Activated CD4-positive, alpha-beta T cell treated with anti-CD3 and anti-CD28 coated beads, Interleukin-2, amount 10 ng/mL, durations not matched to agents 24 days and 14 days (primary cell): ENCODE measurements around the gene MAP4K4. TPM values are rescaled to one million over a fixed set of nuclear protein-coding genes. Genes with fewer than 3 reads are reported as not detected.

ENCODE experiments used
- DNase-seq: peaks from one replicate; pipeline ENCODE4 v3.0.0; 2022
- H3K27ac Mint-ChIP-seq: one replicate; pipeline ENCODE4 v1.8.0; 2022; ENCODE audit warnings: mild to moderate bottlenecking, mixed read lengths
- H3K27me3 Mint-ChIP-seq: one replicate; pipeline ENCODE4 v1.8.0; 2022; ENCODE audit warnings: mixed read lengths
- H3K36me3 Mint-ChIP-seq: one replicate; pipeline ENCODE4 v1.8.0; 2022; ENCODE audit warnings: low read depth, mild to moderate bottlenecking, mixed read lengths
- H3K4me1 Mint-ChIP-seq: one replicate; pipeline ENCODE4 v1.8.0; 2021; ENCODE audit warnings: mixed read lengths
- H3K4me3 Mint-ChIP-seq: one replicate; pipeline ENCODE4 v1.8.0; 2022; ENCODE audit warnings: mild to moderate bottlenecking, moderate library complexity, mixed read lengths
- H3K9me3 Mint-ChIP-seq: one replicate; pipeline ENCODE4 v1.8.0; 2021; ENCODE audit warnings: mixed read lengths
- intact Hi-C: fragments of 100-400 bp; cut with micrococcal nuclease; formaldehyde crosslinking; loops from one replicate; pipeline ENCODE4 v1.15.1; 2023
- total RNA-seq: library from RNA; stranded (reverse); gene quantifications from 2 replicates; pipeline ENCODE4 v1.2.3, GENCODE V29; 2022

MAP4K4 gene
- total RNA-seq, 1 donor from 2014 or later, result 42.6 TPM

- no peak overlapping the region for H3K27ac Mint-ChIP-seq
- H3K4me3 Mint-ChIP-seq, result no peak overlapping the region
- H3K27me3 Mint-ChIP-seq, result no peaks in the 10 kb centered on the region
- no peaks in the 10 kb centered on the region for H3K9me3 Mint-ChIP-seq
- peaks cover 32% of the 10 kb centered on the region for H3K4me1 Mint-ChIP-seq
- intact Hi-C loops, result no loop called here
- peaks cover 29% of the 10 kb centered on the region for H3K36me3 Mint-ChIP-seq
- no peak for DNase-seq
Observed at GRCh38 chr2:101793277-101793969, 95.9 kb downstream of the MAP4K4 start.

DNA sequence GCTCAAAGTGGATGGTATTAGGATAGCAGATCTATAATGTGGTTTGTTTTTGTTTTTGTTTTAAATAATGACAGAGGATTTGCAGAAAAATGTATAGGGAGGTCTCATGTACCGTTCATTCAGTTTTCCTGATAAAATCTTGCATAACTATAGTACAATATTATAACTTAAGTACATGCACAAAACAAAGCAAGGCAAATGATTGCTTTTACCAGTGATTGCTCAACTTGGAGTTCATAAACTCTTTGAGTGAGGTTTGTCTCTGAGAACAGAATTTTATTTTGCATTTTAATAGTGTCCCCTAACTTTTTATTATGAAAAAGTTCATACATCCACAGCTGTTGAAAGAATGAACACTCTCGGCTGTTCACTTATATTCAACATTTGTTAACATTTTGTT is 96.6 kb downstream of the MAP4K4 start:
- Mint-ChIP-seq H3K27me3 (no peaks in the 10 kb centered on the region), H3K4me3 (no peak overlapping the region), H3K9me3 (no peaks in the 10 kb centered on the region), H3K36me3 (peaks cover 29% of the 10 kb centered on the region), H3K4me1 (peaks cover 27% of the 10 kb centered on the region), H3K27ac (no peak overlapping the region)
- intact Hi-C loops, result no loop called here
- no peak for DNase-seq

DNA sequence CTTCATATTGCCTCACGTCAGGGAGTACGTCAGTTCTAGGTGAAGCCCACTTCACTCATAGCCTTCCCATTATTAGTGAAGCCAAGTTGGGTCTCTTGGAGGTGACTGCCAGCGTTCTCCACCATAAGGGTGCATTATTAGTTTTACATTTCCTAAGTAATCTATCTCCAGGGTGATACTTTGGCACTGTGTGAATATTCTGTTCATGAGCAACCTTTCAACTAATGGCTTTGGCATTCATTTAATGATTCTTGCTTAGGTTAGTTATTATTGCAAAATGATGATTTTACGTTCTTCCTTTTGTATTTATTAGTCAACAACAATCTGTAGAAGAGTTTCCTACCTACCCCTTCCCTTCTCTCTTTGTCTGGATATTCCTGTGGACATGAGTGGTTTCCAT is 97.5 kb downstream of the MAP4K4 start:
- H3K4me1 Mint-ChIP-seq, result peaks cover 24% of the 10 kb centered on the region
- intact Hi-C loops, result no loop called here

DNA sequence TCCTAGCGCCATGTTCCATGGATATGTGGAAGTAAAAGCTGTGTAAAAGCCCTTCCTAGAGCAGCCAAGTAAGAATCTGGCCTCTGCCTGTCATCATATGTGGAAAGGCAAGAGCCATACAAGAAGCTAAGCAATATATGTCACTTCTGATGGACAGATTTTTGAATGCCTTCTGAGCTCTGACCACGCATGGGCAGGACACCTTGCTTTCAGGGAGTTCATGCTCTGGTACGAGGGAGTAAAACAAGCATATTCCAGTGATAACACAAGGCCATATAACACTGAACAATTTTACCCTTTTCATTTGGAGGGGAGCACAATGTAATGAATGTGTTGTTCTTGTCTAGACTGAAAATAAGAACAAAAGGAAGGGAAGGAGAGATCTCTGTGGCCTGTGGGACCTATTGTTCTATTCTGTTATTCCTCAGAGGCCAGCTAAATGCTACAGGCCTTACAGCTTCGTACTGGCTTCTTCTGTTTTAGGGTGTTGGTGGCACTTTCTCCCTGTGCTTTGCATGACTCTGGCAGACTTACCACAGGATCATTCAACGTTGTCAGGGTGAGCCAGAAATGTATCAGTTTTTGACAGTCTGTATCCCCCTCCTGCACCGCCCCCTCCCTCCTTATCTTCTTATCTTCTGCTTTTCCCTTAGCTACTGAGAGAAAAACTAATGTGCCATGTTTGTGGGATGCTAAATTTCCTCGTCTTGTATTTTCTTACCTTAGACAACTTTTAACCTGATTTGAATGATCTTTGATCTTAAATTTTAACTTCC is 99.5 kb downstream of the MAP4K4 start:
- H3K9me3 Mint-ChIP-seq, result no peaks in the 10 kb centered on the region
- intact Hi-C loops, result no loop called here
- H3K27me3 Mint-ChIP-seq, result no peaks in the 10 kb centered on the region
- no peak overlapping the region for H3K4me3 Mint-ChIP-seq
- H3K27ac Mint-ChIP-seq, result no peak overlapping the region
- peaks cover 27% of the 10 kb centered on the region for H3K4me1 Mint-ChIP-seq
- no peak for DNase-seq
- H3K36me3 Mint-ChIP-seq, result peaks cover 19% of the 10 kb centered on the region

More for the DNA sequence above, 97.5 kb downstream of the MAP4K4 start:
- Mint-ChIP-seq H3K4me3 (no peak overlapping the region), H3K27me3 (no peaks in the 10 kb centered on the region), H3K36me3 (peaks cover 29% of the 10 kb centered on the region), H3K27ac (no peak overlapping the region), H3K9me3 (no peaks in the 10 kb centered on the region)
- no peak for DNase-seq

DNA sequence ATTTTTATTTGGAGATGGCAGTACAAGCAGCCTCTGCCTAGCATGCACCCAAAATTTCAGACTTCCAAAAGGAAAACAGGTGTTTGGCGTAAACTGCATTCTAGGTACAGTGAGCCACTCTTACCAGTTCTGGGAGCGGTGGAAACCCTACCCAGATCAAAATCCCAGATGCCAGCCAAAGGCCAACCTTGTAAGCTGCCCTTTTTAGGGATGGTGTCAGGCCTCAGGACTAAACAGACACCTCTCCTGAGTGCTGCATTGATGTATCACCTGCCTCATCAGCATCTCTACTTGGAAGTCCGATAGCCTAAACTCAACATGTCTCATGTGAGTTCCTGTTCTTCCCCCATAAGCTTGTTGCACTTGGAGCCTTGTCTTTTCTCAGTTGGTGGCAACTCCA is 104.0 kb downstream of the MAP4K4 start:
- peaks cover 32% of the 10 kb centered on the region for H3K4me1 Mint-ChIP-seq
- no peaks in the 10 kb centered on the region for H3K27me3 Mint-ChIP-seq
- H3K27ac Mint-ChIP-seq, result no peak overlapping the region

DNA sequence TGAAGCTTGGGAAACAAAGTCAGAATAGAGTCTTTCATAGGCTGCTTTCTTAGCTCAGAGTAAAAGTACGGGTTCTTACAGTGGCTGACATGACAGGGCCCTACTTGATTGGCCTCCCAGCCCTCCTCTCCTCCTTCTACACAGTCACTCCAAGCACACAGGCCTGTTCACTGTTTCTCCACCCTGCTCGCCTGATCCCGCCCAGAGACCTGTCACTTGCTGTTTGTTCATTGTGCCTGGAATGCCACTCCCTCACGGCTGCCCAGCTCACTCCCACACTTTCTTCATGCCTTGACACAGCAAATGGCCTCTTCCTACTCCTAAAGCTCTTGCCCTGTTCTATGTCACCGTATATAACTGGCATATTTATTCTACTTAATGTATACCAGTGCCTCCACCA is 104.8 kb downstream of the MAP4K4 start:
- Mint-ChIP-seq H3K27me3 (no peaks in the 10 kb centered on the region), H3K4me3 (no peak overlapping the region), H3K4me1 (peaks cover 29% of the 10 kb centered on the region), H3K36me3 (peaks cover 11% of the 10 kb centered on the region), H3K9me3 (no peaks in the 10 kb centered on the region), H3K27ac (no peak overlapping the region)
- intact Hi-C loops, result no loop called here
- DNase-seq, result no peak

More for the DNA sequence above, 104.0 kb downstream of the MAP4K4 start:
- no peak for DNase-seq
- no peak overlapping the region for H3K4me3 Mint-ChIP-seq
- peaks cover 12% of the 10 kb centered on the region for H3K36me3 Mint-ChIP-seq
- intact Hi-C loops, result no loop called here
- no peaks in the 10 kb centered on the region for H3K9me3 Mint-ChIP-seq

DNA sequence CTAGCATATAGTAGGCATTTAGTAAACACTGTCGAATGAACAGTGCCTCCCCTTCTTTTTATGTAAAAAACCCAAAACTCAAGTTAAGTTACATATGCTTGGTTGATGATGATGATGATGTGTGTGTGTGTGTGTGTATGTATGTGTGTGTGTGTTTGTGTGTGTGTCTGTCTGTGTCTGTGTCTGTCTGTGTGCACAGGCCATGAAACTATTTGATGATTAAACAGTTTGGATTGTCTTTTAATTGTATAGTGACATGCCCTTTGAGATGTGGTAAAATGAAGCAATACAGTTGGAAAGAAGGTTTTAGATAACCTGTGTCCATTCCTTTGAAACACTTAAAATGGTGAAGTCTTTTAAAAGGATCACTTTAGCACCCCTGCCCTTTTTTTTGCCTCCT is 105.6 kb downstream of the MAP4K4 start:
- H3K4me3 Mint-ChIP-seq, result no peak overlapping the region
- DNase-seq, result no peak
- H3K36me3 Mint-ChIP-seq, result peaks cover 16% of the 10 kb centered on the region
- peaks cover 31% of the 10 kb centered on the region for H3K4me1 Mint-ChIP-seq
- no peaks in the 10 kb centered on the region for H3K27me3 Mint-ChIP-seq
- H3K9me3 Mint-ChIP-seq, result no peaks in the 10 kb centered on the region
- intact Hi-C loops, result no loop called here
- no peak overlapping the region for H3K27ac Mint-ChIP-seq

DNA sequence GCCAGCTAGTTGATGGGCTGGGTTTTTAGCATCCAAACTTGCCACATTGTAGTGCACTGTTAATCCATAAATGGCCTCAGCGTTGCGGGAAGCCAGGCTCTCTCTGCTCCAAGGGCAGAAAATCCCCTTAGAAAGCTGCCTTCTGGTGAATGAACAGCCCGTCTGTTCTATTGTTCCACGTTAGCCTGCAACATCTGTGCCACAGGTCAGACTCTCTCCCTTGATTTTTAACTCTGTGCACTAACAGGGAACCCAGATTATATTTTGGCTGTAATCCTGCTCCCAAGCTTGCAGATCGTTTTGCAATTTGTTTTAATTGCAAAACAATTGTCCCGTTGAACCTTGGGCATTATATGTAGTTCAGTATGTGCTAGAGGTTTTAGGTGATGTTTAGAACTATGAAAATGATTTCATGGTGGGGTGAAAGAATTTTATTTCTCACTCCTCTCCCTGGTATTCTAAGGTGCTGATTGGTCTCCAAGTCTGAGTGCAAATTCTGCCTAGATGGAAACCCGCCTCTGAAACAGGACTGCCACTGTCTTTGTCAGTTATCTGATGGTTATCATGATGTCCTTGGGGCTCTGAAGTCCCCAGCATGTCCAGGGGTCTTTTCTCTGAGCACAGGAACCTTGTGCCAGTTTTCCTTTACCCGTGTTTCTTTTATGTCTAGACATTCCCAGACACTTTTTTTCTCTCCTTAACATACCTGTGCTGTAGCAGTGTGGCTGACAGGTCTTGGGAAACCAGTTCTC is 106.6 kb downstream of the MAP4K4 start:
- peak overlapping the region; percentile 7 for H3K27ac Mint-ChIP-seq
- H3K27me3 Mint-ChIP-seq, result no peaks in the 10 kb centered on the region
- H3K4me3 Mint-ChIP-seq, result no peak overlapping the region
- peaks cover 16% of the 10 kb centered on the region for H3K36me3 Mint-ChIP-seq
- DNase-seq, result no peak
- H3K9me3 Mint-ChIP-seq, result no peaks in the 10 kb centered on the region
- peaks cover 29% of the 10 kb centered on the region for H3K4me1 Mint-ChIP-seq
- intact Hi-C loops, result no loop called here

- Mint-ChIP-seq H3K27me3 (no peaks in the 10 kb centered on the region), H3K36me3 (peaks cover 14% of the 10 kb centered on the region), H3K4me1 (peaks cover 28% of the 10 kb centered on the region), H3K27ac (peak overlapping the region; percentile 67), H3K9me3 (no peaks in the 10 kb centered on the region), H3K4me3 (no peak overlapping the region)
- intact Hi-C loops, result no loop called here
- DNase-seq, result no peak
Observed at GRCh38 chr2:101805152-101806088, 107.9 kb downstream of the MAP4K4 start.

GRCh38 chr2:101806123-101806522 is 108.6 kb downstream of the MAP4K4 start:
- H3K4me1 Mint-ChIP-seq, result peaks cover 25% of the 10 kb centered on the region
- intact Hi-C loops, result no loop called here
- peak overlapping the region; percentile 67 for H3K27ac Mint-ChIP-seq
- H3K9me3 Mint-ChIP-seq, result no peaks in the 10 kb centered on the region
- no peaks in the 10 kb centered on the region for H3K27me3 Mint-ChIP-seq
- no peak overlapping the region for H3K4me3 Mint-ChIP-seq
- peaks cover 12% of the 10 kb centered on the region for H3K36me3 Mint-ChIP-seq
- no peak for DNase-seq

DNA sequence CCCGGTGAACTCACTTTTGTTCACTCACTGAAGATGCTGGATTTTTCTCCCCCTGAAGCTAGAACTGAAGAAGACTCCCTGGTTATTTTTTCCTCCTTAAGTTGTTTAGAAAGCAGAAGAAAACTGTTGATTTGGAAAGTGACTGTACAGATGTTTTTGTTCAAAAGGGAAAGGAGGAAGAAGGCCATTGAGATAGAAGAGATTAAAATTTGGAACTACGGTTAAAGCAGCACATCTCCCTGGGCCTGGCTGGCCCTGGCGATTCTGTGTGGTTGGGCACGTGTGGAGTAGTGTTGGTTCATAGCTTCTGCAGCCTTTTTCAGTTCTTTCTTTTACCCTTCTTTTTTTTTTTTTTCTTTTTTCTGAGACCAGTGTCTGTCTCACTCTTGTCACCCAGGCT is 109.2 kb downstream of the MAP4K4 start:
- peaks cover 26% of the 10 kb centered on the region for H3K4me1 Mint-ChIP-seq
- no peak for DNase-seq
- H3K4me3 Mint-ChIP-seq, result peak overlapping the region; percentile 4
- H3K9me3 Mint-ChIP-seq, result peaks cover 3% of the 10 kb centered on the region
- H3K27ac Mint-ChIP-seq, result peak overlapping the region; percentile 64
- peaks cover 14% of the 10 kb centered on the region for H3K36me3 Mint-ChIP-seq
- intact Hi-C loops, result no loop called here
- H3K27me3 Mint-ChIP-seq, result no peaks in the 10 kb centered on the region

DNA sequence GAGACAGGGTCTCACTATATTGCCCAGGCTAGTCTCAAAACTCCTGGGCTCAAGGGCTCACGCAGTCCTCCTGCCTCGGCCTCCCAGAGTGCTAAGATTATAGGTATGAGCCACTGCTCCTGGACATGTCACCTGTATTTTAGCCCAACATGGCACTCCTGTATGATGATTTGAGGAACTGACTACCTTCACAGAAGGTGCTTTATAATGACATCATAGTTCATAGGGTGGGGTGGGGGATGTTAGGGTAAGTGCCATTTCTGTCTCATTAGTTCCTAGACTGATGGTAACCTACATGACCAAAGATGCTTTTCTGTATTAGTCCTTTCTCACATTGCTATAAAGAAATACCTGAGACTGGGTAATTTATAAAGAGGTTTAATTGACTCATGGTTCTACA is 109.7 kb downstream of the MAP4K4 start:
- Mint-ChIP-seq H3K27ac (peak overlapping the region; percentile 26), H3K4me3 (no peak overlapping the region), H3K4me1 (peaks cover 29% of the 10 kb centered on the region)

DNA sequence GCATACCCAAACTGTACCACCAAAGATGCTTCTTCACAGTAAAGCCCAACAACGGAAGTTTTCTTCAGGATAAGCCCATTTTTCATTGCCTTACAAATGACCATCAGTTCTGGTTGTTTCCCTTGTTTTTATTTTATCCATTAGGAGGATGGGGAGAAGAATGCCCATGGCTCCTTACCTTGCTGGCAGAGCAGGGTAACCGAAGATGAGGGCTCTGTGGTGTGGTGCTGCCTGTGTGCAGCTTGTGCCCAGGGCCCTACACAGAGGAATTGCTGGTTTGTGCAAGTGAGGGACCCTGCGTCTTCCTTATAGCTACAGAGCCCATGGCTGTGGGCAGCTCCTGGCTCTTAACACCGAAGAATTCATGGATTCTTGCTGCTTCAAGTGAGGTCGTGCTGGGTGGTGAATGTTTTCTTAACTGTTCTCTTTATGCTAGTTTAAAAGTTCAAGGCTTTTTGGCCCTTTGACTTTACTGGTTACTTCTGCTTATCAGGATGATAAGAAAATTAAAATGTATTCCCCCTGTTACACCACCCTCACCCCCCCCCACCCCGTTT is 110.6 kb downstream of the MAP4K4 start:
- Mint-ChIP-seq H3K27ac (no peak overlapping the region), H3K36me3 (peaks cover 14% of the 10 kb centered on the region), H3K4me3 (no peak overlapping the region), H3K27me3 (no peaks in the 10 kb centered on the region), H3K4me1 (peaks cover 27% of the 10 kb centered on the region), H3K9me3 (peaks cover 3% of the 10 kb centered on the region)
- DNase-seq, result no peak
- intact Hi-C loops, result no loop called here

More for the DNA sequence above, 109.7 kb downstream of the MAP4K4 start:
- intact Hi-C loops, result no loop called here
- Mint-ChIP-seq H3K9me3 (peaks cover 3% of the 10 kb centered on the region), H3K36me3 (peaks cover 16% of the 10 kb centered on the region), H3K27me3 (no peaks in the 10 kb centered on the region)
- no peak for DNase-seq
